Fibroblast of lung (primary cell): Measurements from ENCODE around the gene DNASE2B.

ENCODE experiments used
- CTCF ChIP-seq, 2 donors: IDR thresholded peaks in 1 of 2; conservative IDR thresholded peaks in 1 of 2; 1 replicate in 1 of 2; 2 replicates in 1 of 2; pipeline ENCODE4 v1.5.1; 2011 to 2012; ENCODE audit warnings: low read length in 2 of 2, control low read depth in 1 of 2, inconsistent platforms in 1 of 2, low read depth in 1 of 2, mild to moderate bottlenecking in 1 of 2
- EZH2 ChIP-seq: IDR thresholded peaks from 2 replicates; pipeline ENCODE4 v1.5.1; 2012; ENCODE audit warnings: low read length, control low read depth, mild to moderate bottlenecking; ENCODE audit errors: missing control alignments

- no peak for TF ChIP-seq CTCF (conservative IDR thresholded peaks at IDR 0.05 in 1 of 2, IDR thresholded peaks at IDR 0.05 in 1 of 2; ENCODE audit: low read depth in 1 of 2, low read length in 2 of 2)
- TF ChIP-seq EZH2 = no peak
Observed at GRCh38 chr1:84407958-84408422, 9.7 kb downstream of the DNASE2B start.
